Left ventricle myocardium superior (tissue), 1 donor: Measurements from ENCODE around the gene NWD2. TPM values are rescaled to one million over a fixed set of nuclear protein-coding genes. Genes with fewer than 3 reads are reported as not detected.
"Not testable (repeated sequence)": the region's sequence is repeated elsewhere in the genome, so short reads cannot be mapped to it uniquely, and the experiment has no call there.

Experiments used
- ATAC-seq: fragments of 200-7000 bp; cut with Tn5 transposase; one replicate; pipeline ENCODE4 v1.9.1; 2020; ENCODE audit warnings: mild to moderate bottlenecking, moderate library complexity
- DNase-seq: peaks from one replicate; pipeline ENCODE4 v3.0.0-alpha.2; 2020
- intact Hi-C: fragments of 100-400 bp; cut with micrococcal nuclease; formaldehyde crosslinking; loops from one replicate; pipeline ENCODE4 v1.11.0; 2022
- microRNA-seq: library from miRNA; unstranded; fragments of <30 nt; microRNA quantifications from one replicate; pipeline ENCODE4 v1.2.0, GENCODE V29; 2020; ENCODE audit warnings: borderline number of aligned reads
- total RNA-seq: library from RNA; stranded (reverse); fragmentation: NEBNext Ultra II Directional; extraction: Animal tissue kit (Norgen Biotek cat#: 25700); gene quantifications from one replicate; pipeline ENCODE4 v1.2.1, GENCODE V29; 2021
- donor health status: DM: no; HTN: yes; CAD: no; lungs with severe emphysema.

NWD2 gene
- total RNA-seq, 1 donor from 2014 or later = not detected

DNA sequence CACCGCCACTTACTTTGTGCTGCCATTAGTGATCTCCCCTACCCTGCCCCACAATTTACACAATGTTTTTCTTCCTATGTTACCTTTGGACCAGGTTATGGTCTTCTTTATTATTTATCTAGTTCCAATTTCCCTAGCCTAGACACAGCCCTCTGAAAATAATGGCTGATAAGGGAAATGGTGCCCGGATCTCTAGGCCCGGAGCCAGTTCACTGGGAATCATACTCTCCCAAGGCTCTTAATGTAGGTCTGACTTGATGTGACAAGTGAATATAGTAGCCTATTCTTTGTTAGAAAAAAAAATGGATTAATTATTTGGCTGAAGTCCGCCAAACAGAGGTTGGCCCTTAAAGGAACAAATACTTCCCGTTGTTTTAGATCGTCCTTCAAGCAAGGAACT, 233.6 kb downstream of the NWD2 start:
- no peak for DNase-seq
- ATAC-seq = no peak
- intact Hi-C loops = no loop called here

DNA sequence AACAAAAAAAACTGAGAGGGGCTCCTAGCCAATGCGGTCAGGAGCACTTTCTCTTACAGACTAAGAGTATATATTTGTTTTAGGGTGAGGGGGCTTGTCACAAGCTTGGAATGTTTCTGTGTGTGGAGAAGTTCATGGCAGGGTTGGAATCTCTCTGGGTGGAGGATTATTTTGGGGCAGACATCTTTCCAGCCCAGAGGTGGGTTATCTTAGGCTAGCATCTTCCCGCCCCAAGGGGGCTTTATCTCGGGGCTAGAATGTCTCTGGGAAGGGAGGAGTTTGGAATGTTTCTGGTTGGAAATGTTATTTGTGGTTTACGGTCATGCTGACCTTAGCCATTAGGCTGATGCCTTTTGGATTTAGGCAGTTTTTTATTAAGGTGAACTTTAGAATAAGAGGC, 236.0 kb downstream of the NWD2 start:
- DNase-seq (no peak), ATAC-seq (no peak)
- intact Hi-C loops = no loop called here

GRCh38 chr4:37481547-37482122, 237.1 kb downstream of the NWD2 start:
- DNase-seq (no peak), ATAC-seq (no peak)
- intact Hi-C loops = no loop called here

DNA sequence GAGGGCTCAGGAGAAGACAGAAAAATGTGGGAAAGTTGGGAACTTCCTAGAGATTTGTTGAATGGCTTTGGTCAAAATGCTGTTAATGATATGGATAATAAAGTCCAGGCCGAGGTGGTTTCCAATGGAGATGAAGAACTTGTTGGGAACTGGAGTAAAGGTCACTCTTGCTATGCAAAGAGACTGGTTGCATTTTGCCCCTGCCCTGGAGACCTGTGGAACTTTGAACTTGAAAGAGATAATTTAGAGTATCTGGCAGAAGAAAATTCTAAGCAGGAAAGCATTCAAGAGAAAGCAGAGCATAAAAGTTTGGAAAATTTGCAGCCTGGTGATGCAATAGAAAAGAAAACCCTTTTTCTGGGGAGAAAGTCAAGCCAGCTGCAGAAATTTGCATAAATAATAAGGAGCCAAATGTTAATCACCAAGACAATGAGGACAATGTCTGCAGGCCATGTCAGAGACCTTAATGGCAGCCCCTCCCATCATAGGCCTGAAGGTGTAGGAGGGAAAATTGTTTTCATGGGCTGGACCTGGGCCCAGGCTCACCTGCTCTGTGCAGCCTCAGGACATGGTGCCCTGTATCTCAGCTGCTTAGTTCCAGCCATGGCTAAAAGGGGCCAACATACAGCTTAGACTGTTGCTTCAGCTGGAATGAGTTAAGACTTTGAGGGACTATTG, 237.8 kb downstream of the NWD2 start:
- DNase-seq (no peak), ATAC-seq (no peak)
- intact Hi-C loops = no loop called here

DNA sequence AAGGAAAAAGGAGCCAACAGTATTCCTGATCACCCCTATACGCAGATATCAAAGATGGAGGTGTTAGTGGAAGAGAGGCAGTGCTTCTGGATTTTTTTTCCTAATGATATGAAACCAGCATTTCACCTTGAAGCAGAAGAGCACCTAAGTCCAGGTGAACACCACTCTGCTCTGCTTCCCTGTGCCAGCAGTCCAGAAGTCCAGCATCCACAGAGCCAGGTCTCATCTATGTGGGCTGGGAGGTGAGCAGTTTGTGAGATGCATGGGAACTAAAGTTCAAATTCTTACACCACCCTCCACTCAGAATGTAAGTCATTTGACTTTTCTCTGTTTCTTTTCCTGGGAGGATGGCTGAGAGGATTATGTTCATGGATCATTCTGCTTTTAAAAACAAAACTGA, 239.1 kb downstream of the NWD2 start:
- no peak for DNase-seq
- no peak for ATAC-seq
- intact Hi-C loops = no loop called here

DNA sequence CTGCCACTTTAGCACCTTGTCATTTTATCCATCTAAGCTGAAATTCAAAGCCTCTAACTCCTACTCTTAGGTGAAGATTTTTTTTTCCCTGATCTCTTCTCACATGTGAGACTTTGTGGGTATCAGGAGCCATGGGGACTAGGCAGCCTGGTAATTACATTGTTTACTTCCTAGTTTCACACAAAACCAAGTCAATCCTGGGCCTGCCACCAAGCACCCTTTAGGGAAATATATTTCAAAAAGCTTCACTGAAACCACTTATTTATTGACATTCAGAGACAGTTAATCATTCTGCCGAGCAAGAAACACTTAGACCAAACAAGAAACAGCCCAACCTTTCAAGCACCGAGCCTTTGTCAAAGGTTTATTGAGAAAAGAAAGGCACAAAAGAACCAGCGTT, 241.6 kb downstream of the NWD2 start:
- no peak for ATAC-seq
- intact Hi-C loops = no loop called here
- no peak for DNase-seq

DNA sequence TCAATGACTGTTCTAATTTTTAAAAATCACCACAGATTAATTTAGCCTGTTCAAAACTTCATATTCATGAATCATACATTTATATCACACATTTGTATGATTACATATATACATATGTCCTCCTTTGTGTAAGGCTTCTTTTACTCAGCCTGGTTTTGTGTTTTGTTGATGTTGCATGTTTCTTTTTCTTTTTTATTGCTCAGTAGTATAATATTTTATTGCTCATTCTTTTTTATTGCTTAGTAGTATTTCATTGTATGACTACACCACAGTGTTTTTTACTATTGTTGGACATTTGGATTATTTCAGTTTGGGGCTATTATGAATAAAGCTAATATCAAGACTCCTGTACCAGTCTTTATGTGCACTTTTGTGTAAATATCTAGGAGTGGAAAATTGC, 243.1 kb downstream of the NWD2 start:
- intact Hi-C loops = no loop called here
- DNase-seq = no peak
- ATAC-seq = no peak

DNA sequence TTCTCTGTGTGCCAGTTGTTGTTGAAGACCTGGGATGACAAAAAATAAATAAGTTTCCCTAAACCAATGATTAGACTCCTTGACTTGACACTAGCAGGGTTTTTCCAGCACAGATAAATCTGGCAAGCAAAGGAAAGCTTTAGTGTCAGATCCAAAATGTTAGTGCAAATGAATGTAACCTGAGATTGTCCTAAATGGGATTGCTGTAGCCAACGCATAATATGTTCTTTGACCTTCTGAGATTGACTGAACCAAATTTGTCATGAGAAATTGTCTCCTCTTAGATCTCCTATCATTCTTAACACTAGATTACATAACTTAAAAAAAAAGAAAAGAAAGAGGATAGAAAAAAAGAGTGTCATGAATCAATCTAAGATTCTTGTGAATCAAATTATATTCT, 245.2 kb downstream of the NWD2 start:
- intact Hi-C loops = no loop called here
- no peak for ATAC-seq
- DNase-seq = no peak

DNA sequence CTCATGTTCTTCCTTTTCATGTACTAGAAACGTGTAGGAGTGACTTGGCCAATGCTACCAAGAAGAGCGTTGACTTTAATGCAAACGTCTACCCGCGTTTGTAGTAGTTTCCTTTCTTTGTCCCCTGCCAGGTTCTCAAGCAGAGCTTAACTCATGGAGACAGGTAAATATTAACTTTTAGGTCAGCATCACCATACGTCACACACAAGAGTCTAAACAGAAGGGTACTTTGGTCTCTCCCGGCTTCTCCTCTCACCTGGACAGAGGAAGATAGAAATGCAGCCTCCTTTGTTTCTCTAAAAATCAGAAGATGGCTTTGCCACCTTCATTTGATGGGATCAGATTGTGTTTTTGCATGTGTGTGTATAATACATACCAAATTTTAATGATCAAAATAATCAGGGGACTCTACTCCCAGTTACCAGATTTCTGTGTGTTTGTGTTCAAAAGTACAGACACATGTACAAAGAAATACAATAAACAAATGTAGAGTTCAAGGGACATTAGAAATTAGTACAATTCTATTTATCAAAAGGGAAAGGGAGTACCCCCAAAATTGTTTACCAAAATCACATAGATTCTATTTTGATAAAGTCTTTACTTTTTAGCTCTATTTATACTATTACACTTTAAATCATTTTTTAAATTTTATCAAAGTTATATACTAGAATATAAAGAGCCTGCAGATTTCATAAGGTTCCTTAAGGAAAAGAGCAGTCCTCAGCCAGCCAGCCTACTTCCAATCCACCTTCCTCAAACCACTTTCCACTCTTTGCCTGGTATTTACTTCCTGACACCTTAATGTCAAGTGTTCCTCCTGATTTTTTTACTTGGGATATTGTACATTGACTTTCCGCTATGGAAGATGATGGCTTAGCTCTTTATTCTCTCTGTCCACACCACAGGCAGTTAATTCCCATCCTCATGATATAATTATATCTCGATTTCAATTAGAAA, 246.1 kb downstream of the NWD2 start:
- ATAC-seq = no peak
- intact Hi-C loops = no loop called here

DNA sequence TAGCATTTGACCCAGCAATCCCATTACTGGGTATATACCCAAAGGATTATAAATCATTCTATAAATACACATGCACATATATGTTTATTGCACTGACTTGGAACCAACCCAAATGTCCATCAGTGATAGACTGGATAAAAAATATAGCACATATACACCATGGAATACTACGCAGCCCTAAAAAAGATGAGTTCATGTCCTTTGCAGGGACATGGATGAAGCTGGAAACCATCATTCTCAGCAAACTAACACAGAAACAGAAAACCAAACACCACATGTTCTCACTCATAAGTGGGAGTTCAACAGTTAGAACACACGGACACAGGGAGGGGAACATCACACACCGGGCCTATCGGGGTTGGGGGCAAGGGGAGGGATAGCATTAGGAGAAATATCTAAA, 250.8 kb downstream of the NWD2 start:
- intact Hi-C loops, ATAC-seq, DNase-seq: not testable (repeated sequence)

More for the DNA sequence above, 246.1 kb downstream of the NWD2 start:
- no peak for DNase-seq

Small RNA genes lying within 50 kb of the gene (microRNA-seq; reads per million reads assigned to microRNA genes)
- not detected for gene MIR4801
